Pons (tissue), 1 donor: ENCODE measurements around the gene CALD1.
A peak's percentile ranks its signal among the peaks of the same experiment; 100 is the strongest.

Experiments
- DNase-seq: peaks from one replicate; pipeline ENCODE4 v3.0.0-alpha.2; 2016; ENCODE audit warnings: low spot score

CALD1 gene

DNA sequence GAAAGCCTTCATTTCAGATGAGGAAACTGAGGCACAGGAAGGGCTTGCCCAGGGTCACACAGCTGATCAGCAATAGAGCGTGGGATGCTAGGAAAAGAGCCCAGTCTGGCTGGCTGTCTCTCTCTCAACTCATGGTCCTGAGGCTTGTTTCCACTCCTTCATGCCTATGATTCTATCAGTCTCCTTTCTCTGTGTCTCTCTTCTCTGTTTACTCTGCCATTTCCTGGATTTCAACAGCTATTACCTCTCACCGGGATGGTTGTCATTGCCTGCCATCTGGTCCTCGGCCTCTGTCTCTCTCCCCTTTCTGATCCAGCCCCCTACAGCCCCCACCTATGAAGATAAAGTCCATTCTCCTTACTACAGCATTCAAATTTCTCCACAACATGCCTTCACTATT, 113.5 kb downstream of the CALD1 start:
- peak; percentile 27 for DNase-seq

GRCh38 chr7:134893920-134894319, 114.5 kb downstream of the CALD1 start:
- DNase-seq = no peak

GRCh38 chr7:134894928-134895327, 115.5 kb downstream of the CALD1 start:
- no peak for DNase-seq

- no peak for DNase-seq
Measured at GRCh38 chr7:134896073-134896472, 116.6 kb downstream of the CALD1 start.

- no peak for DNase-seq
Measured at GRCh38 chr7:134897936-134898335, 118.5 kb downstream of the CALD1 start.

DNA sequence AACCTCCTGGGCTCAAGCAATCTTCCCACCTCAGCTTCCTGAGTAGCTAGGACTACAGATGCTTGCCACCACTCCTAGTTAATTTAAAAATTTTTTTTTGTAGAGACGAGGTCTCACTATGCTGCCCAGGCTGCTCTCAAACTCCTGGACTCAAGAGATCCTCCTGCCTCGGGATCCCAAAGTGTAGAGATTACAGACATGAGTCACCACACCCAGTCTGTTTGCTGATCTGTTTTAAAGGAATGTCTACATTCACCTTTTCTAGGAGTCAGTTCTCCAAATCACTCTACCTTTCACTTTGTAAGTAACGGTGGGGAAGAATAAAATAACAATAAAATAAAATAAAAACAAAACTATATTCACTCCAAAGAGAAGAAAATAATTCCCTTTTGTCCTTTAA, 120.3 kb downstream of the CALD1 start:
- DNase-seq = no peak

DNA sequence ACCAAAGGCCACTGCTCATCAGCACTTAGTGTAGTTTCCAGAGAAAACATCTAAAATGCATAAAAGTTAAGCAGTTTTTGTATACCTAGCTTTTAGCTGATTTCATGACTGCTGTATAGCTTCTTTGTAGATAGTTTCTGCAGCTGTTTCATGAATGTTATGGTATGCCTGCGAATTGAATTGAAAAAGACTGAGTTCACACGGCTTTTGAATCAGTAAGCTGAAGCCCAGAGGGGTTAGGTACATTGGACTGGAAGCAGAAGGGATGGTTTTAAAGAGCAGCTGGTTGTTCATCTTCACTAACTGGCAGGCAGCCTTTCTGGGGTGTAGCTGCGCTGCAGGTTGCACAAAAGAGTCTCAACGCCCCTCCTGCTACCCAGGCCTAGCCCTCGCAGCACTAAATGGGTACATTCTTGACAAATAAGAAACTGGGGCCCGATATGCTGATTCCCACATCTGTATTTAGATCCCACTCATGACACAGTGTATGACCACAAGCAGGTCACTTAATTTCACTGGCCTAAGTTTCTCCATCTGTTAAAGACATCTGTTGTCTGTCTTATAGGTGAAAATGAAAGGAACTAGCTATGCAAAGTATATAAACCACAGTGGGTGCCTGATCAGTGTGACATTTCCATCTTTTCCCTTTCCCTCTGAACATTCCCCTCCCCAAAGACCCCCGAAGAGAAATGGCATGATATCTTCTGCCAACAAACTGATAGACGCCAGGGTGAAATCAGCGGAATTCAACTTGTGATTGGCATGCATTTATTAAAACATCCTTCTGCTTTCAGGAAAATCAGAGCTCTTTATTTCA, 120.9 kb downstream of the CALD1 start:
- no peak for DNase-seq

DNA sequence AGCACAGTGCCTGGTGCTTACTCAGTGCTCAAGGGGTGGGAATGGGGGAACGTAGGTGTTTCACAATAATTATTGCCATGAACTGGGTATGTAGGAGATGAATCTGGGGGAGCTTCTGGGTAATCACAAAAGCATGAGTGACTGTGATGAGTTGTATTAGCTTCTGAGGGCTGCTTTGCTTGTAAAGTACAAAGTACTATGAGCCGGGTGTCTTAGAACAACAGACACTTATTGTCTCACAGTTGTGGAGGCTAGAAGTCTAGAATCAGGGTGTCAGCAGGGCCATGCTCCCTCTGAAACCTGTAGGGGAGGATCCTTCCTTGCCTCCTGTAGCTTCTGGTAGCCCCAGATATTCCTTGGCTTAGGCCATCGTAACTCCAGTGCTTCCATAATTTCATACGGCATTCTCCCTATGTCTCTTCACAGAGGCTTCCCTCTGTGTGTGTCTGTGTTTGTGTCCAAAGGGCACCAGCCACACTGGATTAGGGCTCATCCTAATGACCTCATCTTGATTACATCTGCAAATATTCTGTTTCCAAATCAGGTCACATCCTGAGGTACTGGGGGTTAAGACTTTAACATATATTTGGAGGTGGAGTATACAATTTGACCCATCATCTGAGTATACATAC, 122.1 kb downstream of the CALD1 start:
- peak; percentile 62 for DNase-seq

GRCh38 chr7:134902058-134902457, 122.6 kb downstream of the CALD1 start:
- DNase-seq = no peak

DNA sequence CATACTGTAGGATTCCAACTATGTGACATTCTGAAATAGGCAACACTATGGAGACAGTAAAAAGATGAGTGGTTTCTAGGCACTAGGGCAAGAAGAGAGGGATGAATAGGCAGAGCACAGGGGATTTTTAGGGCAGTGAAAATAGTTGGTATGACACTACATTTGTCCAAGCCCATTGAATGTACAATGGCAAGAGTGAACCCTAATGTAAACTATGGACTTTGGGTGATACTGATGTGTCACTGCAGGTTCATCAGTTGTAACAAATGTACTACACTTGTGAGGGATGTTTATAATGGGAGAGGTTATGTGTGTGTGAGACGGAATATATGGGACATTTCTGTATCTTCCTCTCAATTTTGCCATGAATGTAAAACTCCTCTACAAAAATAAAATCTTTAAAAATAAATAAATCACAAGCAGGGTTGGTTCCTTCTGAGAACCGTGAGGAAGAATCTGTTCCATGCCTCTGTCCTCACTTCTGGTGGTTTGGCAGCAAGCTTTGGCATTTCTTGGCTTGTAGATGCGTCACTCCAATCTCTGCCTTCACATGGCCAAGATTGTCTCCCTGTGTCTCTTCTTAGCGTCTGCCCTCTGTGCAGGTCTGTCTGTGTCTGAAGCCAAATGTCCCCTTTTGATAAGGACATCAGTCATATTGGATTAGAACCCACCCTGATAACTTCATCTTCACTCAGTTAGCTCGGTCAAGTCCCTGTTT, 123.8 kb downstream of the CALD1 start:
- no peak for DNase-seq

GRCh38 chr7:134905375-134905774, 125.9 kb downstream of the CALD1 start:
- no peak for DNase-seq

DNA sequence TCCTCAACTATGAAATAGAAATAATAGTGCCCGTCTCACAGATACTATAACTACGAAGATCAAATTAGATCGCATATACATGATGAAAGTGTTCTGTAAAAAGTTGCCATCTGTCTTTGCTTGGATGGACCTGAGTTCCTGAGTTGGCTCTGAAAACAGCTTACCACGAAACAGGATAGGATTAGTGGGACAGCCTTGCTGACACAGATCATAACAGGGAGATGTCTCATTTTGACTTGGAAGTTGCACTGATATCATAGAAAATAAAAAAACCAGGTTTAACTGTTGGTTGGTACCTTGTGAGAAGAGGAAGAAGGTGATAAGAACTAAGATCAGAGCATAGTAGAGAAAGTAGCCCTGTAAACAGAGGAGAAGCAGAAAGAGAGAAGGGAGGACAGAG, 127.6 kb downstream of the CALD1 start:
- DNase-seq = no peak

GRCh38 chr7:134907639-134908038, 128.2 kb downstream of the CALD1 start:
- no peak for DNase-seq

GRCh38 chr7:134908289-134908688, 128.9 kb downstream of the CALD1 start:
- DNase-seq = no peak

DNA sequence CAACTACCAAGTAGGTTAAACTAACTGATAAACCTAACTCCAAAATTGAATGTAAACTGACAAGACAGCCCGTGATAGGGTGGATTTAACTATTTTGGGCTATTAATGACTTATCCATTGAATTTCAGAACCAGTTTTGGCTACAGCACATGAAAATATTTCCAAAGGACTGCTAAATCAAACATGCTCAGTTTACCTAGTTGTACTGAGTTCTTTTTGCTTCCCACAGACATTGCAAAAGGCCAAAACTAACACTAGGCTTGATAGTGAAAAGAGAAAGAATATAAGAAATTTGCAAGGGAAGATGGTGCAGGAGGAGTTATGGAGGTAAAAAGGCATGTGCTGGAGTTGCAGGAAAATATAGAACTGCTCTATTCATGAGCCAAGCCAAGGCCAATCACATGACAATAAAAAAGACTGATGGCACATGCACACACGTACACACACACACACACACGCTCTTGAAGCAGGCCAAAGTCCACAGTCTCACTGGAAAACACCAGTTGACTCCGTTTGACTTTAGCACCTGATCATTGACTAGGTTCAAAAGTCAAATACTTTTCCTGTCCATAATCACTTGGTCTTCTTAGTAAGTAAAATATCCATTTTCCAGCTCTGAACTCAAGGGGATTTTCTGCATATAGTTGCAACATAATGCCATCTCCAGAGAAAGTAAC, 130.9 kb downstream of the CALD1 start:
- no peak for DNase-seq

GRCh38 chr7:134910968-134911367, 131.5 kb downstream of the CALD1 start:
- no peak for DNase-seq

GRCh38 chr7:134916171-134916883, 136.9 kb downstream of the CALD1 start:
- DNase-seq = no peak

DNA sequence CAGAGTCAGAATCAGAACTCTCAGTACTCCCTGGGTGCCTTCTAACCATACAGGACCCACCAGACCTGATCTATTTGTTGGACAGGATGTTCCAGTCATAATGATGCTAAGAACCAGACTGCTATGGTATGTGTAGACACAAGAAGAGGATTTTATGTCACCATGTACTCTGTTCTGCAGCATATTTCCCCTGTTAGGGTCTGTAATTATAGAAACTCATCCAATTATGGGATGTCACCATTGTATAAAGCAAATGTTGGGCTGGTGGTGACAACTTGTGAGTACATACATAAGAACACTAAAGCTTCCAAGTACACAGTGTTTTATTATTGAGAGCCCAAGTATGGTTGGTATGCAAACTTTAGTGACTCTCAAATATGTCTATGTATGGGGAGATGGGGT, 139.8 kb downstream of the CALD1 start:
- DNase-seq = no peak

- DNase-seq = no peak
Measured at GRCh38 chr7:134920026-134920753, 140.8 kb downstream of the CALD1 start.

DNA sequence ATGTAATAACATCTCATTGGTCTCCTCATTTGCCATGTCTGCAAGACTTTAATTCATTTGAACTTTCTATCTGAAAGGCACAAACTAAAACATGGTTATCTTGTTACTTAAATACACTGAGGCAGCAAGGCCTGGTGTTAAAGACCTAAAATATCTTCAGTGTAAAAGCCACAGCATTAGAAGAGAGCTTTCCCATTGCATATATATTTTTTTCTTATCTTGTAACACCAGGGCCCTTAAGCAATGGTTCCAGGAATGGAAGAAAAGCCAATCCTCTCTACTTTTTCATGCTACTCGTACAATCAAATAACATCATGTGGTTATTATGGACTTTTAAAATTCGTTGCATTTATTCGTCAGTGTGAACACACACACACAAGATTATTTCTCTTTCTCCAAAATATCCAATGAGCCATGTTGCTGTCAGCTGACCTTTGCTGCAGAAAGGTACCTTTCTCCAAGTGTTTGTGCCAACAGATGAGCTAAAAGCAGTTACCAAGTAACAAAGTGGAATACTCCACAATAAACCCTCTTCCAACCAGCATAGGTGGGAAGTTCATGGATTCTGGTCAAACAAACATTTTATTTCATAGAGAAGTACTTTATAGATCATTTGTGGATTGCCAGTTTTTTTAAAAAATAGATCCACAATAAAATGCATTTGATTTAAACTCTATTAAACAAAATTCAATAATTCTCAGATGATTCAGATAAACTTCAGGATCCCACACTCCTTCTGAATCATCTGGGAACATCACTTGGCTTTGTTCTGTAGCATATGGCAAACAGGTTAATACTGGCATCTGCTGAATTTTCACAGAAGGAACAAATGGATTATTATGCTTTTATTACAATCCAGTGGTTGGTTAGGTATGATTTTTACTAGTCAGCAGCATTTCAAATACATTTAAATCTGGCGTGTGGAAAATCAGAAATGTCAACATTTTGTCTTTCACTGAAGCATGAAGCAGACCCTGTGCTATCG, 143.6 kb downstream of the CALD1 start:
- no peak for DNase-seq
